HG02571 (cell line): ENCODE measurements around the gene FAIM.
"Not testable (repeated sequence)": the region's sequence is repeated elsewhere in the genome, so short reads cannot be mapped to it uniquely, and the experiment has no call there.

Experiments
- ATAC-seq: cut with Tn5 transposase; IDR thresholded peaks from one replicate; pipeline ENCODE4 v1.9.1; 2021; ENCODE audit warnings: mild to moderate bottlenecking, moderate library complexity; ENCODE audit not compliant: unreplicated experiment

Gene FAIM

DNA sequence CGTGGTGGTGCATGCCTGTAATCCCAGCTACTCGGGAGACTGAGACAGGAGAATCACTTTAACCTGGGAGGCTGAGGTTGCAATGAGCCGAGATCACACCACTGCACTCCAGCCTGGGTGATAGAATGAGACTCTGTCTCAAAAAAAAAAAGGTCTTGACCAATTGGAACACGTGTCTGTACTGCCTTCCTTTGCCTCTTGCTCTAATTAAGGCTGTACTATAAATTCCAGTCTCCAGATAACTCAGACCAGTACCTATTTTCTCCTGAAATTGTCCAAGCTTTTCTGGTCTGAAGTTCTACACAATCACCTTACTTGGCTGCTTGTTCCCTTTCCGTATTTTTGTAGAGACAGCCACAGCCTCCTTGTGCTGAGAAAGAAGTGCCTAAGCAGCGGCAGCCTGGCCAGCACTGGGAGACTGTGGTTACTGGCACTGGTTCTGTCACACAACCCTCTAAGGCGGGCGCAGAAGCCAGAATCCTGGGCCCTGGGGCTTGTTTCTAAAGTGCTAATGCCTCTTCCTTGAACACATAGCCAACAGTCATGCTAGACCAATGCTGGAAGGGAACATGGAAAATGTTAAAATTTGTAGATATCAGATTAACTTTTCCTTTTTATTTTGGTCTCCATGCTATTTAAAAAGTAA lies 8.3 kb upstream of the FAIM start:
- no peak for ATAC-seq

DNA sequence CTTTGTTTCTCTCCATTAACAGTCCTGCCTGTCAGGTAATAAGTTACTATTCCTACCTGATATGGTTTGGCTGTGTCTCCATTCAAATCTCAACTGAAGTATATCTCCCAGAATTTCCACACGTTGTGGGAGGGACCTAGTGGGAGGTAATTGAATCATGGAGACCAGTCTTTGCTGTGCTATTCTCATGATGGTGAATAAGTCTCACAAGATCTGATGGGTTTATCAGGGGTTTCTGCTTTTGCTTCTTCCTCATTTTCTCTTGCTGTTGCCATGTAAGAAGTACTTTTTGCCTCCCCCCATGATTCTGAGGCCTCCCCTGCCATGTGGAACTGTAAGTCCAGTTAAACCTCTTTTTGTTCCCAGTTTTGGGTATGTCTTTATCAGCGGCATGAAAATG lies 6.9 kb upstream of the FAIM start:
- not testable (repeated sequence) for ATAC-seq

DNA sequence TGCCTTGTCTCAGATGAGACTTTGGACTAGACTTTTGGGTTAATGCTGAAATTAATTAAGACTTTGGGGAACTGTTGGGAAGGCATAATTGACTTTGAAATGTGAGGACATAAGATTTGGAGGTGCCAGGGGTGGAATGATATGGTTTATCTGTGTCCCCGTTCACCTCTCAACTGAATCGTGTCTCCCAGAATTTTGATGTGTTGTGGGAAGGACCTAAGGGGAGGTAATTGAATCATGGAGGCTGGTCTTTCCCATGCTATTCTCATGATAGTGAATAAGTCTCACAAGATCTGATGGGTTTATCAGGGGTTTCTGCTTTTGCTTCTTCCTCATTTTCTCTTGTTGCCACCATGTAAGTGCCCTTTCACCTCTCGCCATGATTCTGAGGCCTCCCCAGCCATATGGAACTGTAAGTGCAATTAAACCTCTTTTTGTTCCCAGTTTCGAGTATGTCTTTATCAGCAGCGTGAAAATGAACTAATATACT lies 4.4 kb upstream of the FAIM start:
- ATAC-seq: not testable (repeated sequence)

DNA sequence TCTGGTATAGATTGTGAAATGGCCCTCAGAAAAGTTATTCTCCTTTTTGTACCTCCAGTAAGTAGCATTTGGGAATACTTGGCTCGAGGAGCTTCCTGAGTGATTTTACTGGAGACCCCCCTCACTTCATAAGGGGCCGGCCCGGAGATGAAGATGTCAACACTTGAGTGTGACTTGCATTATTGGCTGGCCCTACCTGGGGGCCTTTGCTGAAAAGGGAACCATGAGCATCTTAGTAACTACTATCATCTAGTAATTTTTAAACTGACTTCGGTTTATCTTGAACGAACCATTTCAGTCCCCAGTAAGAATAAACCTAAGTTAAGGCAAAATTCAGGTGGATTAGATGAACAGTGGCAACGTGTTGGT lies 1.3 kb downstream of the FAIM start:
- ATAC-seq: no peak

DNA sequence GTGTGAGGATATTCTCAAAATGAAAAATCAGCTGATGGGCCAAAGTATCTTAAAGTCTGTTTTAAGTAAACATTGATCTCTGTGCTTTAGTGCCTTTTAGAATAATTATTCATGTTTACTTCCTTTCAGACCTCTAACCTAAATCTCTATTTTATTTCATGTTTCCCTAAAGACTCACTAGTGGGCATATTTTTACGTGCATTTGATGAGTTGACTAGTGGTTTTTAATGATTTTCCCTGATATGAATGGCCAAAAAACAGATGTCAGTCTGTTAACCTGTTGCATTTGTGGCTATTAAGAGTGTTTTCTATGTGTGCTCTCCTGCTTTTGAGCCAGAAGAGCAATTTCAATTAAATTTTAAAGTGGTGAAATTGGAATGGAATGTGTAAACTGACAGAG lies 6.9 kb downstream of the FAIM start:
- ATAC-seq: no peak

DNA sequence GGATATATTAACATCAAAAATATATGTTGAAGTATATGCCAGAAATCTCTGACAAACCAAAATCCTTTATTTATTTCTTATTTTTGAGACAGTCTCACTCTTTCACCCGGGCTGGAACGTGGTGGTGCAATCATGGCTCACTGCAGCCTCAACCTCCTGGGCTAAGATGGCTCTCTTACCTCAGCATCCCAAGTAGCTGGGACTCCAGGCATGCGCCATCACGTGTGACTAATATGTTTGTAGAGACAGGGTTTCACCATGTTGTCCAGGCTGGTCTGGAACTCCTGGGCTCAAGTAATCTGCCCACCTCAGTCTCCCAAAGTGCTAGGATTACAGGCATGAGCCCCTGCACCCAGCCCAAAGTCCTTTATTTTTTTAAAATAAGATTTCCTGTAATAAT lies 11.9 kb downstream of the FAIM start:
- ATAC-seq: no peak

DNA sequence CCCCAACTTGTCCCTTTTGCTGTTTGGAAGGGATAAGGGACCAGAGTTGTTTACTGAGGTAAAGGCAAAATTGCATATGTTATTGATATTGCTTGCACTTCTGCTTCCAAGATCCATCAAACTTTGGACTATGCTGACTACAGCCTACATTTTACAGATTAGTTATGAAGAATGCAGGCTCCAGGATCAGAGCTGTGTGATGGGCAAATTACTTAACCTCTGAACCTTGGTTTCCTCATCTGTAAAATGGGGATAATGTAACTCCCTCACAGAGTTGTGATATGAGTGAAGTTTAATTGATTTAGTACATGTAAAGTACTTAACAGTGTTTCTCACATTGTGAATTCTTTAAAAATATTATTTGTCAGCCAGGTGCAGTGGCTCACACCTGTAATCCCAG lies 15.9 kb downstream of the FAIM start:
- no peak for ATAC-seq

DNA sequence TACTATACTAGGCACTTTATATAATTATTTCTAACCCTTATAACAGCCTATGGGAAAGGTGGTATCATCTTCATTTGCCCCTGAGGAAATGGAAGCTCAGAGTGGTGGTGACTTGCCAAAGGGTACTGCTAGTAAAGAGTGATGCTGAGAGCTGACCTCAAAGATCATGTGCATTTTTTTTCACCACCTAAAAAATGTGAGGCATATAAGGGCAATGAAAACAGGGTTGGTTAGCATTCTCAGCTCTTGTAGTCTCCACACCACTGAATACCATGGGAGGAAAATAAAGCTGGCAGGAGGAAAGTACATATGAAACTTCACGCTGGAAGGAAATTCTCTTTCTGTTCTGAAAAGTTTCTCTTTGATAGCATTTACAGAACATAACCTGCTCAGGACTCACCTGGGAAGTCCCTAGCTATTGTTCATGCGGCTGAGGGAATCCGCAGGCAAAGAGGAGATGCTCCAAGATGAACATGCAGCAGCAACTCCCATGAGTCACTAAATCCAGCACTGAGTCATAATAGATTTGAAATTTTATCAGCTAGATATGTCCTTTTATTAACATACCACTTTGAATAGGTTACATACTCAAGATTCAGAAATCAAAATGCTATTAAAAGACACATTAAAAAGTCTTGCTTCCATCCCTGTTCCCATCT lies 17.3 kb downstream of the FAIM start:
- ATAC-seq: no peak

DNA sequence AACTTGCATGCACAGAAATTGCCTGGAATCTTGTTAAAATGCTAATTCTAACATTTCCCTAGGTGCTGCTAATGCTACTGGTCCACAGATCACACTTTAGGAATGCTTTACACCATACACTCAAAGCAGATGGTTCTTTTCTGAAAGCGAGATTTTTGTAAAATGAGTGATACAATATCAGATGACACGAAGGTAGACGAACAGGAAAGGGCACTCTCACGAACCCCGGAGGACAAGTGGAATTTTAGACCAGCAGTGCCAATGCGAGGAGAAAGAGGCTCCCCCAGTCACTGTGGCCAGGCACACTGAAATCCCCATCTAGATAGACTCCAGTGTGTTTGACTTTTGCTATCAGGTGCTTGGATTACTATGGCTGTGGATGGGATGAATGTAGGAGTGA lies 21.0 kb downstream of the FAIM start:
- ATAC-seq: no peak

DNA sequence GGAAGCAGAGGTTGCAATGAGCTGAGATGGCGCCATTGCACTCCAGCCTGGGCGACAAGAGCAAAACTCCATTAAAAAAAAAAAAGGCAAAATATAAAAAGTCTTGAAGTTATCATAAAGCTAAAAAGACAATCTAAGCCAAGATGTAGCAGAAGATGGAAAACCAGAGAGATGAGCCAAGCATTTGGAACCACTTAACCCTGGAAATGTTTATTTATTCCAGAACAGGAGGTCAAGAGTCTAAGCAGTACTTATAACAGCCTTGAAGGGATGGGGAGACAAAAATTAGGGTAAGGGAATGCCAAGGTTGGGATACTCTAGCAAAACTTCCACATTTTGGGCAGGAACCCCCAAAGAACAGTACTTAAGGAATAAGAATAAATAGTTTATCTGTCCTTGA lies 30.1 kb downstream of the FAIM start:
- ATAC-seq: no peak

DNA sequence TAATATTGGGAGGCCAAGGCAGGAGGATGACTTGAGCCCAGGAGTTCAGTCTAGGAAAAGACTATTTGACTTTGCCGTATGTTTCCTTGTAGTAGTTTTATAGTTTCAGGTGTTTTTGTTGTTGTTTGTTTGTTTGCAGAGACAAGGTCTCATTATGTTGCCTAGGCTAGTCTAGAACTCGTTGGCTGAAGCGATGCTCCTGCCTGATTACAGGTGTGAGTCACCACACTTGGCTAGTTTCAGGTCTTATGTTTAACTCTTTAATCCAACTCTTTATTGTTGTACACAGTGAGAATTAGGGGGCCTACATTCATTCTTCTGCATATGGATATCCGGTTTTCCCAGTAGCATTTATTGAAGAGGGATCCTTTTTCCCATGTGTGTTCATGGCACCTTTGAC lies 32.0 kb downstream of the FAIM start:
- no peak for ATAC-seq

DNA sequence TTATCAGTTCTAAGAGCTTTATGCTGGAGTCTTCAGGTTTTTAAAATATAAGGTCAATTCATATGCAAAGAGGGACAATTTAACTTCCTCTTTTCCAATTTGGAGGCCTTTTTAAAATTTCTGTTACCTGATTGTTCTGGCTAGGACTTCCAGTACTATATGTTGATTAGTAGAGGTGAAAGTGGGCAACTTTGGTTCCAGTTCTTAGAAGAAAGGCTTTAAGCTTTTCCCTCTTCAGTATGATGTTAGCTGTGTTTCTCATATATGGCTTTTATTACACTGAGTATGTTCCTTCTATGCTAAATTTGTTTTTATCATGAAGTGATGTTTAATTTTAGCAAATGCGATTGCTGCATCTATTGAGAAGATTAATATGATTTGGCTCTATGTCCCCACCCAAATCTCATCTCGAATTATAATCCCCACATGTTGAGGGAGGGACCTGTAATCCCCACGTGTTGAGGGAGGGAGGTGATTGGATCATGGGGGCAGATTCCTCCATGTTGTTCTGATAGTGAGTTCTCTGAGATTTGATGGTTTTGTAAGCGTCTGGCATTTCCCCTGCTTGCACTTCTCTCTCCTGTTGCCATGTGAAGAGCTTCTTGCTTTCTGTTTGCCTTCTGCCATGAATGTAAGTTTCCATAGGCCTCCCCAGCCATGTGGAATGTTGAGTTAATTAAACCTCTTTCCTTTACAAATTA lies 33.8 kb downstream of the FAIM start:
- no peak for ATAC-seq

DNA sequence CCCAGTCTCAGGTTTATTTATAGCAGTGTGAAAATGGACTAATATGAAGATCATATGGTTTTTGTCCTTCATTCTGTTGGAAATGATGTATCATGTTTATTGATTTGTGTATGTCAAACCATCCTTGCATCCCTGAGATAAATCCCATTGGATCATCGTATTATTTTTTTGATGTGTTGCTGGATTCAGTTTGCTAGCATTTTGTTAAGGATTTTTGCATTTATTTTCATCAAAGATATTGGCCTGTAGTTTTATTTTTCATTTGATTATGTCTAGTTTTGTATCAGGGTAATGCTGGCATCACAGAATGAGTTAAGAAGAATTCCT lies 34.3 kb downstream of the FAIM start:
- no peak for ATAC-seq

DNA sequence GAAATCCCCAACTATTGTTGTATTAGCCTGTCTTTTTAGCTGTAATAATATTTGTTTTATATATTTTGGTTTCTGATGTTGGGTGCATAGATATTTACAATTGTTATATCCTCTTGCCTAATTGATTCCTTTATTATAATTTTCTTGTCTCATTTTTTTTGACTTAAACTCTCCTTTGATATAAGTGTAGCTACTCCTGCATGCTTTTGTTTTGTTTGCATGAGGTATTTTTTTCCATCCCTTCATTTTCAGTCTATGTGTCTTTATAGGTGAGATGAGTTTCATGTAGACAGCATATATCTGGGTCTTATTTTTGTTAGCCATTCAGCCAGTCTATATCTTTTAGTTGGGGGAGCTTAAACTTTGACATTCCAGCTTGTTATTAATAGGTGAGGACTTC lies 37.4 kb downstream of the FAIM start:
- ATAC-seq: no peak

DNA sequence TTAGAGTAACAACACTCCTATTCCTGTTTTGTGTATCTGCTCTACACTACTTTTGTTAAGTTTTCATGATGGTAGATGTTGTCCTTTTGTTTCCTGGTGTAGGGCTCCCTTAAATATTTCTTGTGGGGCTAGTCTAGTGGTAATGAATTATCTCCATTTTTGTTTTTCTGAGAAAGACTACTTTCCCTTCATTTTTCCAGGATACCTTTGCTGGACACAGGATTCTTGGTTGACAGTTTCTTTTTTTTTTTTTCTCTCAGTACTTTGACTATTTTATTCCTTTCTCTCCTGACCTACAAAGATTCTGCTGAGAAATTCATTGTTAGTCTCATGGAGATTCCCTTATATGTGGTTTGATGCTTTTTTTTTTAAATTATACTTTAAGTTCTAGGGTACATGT lies 37.9 kb downstream of the FAIM start:
- no peak for ATAC-seq

DNA sequence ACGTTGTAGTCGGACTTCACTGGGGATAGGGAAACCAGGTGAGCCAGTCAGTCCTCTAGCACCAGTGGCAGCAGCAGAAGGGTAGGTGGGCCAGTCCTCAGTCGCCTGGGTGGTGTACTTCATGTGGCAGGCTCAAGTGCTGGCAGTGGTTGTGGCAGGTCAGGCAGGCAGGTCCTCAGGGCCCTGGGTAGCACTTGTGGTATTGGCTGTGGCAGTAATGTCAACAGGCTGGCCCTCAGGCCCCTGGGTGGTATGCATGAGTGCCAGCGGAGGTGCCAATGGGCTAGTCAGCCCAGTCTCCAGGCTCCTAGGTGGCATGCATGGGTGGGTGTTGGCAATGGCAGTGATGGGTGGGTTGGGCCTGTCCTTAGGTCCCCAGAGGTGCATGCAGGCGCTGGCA lies 40.6 kb downstream of the FAIM start:
- no peak for ATAC-seq

DNA sequence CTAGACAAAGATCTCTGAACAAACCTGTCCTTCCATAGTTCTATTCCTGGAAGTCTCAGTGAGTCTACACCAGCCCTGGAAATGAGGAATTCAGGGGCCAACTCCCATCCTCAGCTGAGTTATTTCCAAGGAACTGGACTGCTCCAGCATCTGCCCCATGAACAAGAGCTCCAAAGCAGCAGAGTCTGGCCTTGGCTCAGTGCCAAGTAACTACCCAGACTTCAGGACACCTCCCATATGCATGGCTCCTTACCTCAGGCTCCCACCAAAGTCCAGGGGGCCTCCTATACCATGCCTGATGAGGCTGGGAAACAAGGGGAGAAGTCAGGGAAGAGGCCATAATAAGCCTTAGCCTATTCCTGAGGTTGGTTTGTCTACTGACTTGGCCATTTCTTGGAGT lies 45.0 kb downstream of the FAIM start:
- no peak for ATAC-seq

DNA sequence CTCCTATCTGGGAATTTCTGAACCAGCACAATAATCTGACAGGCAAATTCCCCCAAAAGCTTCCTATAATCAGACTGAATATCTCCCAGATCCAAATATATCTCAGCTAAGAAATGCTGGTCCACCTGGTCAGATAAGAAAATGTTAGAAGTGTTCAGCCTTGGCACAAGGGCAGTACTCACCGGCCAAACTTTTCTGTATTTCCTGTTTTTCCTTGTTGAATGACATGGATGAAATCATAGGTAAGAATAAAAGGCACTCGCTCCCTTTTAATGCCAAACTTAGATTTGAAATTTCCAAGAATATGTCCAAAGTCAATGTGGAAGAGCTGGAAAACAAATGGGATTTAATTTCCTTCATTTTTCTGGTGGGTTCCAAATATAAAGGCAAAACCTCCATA lies 48.9 kb downstream of the FAIM start:
- ATAC-seq: no peak

DNA sequence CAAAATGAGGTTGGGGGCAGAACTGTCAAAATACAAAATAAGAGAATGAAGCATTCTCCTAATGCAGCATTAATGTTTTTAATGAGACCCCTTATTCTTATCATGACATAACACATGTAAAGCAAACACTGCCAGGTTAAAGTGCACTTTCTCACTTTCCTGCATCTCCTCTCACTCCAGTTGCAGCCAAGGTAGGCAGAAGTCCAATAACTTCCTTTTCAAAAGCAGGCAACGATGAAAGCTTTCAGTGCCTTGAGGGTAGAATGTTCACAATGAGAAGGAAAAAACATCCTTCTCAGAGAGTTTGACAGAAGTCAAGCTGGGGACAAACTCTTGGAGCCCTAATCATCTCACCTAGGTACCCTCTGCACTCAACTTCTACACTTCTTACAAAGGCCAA lies 59.5 kb downstream of the FAIM start:
- no peak for ATAC-seq

DNA sequence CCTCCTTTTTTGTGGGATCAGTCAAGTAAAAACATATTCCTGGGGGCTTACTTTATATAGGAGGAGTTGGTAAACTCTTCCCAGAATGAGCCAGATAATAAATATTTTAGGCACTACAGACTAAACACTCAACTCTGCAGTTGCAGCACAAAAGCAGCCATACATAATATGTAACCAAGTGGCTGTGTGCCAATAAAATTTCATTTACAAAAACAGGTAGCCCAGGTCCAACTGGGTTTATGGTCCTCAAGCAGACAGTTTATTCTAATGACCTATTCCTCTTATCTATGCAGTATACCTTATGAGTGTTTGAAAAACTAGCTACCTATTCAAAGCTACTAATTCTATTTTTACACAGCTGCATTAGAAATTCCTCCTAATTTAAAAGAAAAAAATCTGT lies 61.8 kb downstream of the FAIM start:
- no peak for ATAC-seq

DNA sequence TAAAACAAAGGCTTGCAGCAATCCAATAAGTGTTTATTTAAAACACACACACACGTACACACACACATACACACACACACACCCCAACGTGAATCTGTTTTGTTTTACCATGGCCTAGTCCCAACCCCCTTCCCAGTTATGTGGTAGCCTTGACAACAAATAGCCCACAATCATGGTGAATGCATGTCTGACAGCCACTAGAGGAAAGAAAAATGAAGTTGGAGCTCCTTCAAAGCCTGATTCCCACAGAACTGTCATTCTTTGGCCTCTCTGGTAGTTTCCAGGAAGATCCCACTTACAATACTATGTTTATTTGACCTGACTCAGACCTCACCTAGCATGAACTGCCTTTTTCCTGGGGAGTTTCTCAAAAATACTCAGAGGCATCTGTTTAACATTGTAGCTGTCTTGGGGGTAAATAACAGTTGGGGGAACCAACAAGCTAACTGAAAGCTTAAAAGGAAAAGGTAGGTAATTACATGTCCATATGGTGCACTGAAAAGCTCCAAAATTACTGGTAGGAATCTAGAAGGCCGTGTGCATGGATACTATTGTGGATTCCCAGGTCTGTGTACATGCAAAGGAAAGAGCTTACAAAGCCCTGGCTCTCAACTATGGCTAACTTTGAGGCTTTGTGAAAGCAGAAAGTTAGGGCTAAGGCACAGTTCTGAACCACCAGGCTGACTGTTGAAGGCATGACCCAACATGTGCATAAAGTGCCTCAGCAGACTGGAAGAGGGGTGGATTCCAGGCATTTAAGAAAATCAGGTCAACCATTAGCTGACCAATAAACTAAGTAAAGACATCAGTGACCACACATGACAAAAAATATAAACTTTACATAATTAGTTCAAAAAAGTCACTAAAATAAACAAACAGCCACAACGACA lies 65.3 kb downstream of the FAIM start:
- no peak for ATAC-seq

DNA sequence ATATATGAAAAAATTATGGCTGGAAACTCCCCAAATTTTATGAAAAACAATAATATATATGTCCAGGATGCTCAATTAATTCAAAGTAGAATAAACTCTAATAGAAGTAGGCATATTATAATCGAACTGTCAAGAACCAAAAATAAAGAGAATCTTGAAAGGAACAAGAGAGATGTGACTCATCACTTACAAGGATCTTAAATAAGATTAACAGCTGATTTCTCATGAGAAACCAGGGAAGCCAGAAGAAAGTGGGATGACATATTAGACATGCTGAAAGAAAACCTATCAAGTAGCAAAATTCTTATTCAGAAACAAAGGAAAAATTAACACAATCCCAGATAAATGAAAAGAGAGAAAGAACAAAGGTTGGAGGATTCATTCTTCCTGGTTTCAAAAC lies 66.8 kb downstream of the FAIM start:
- ATAC-seq: no peak
